Liver (tissue), 9 donors: Measurements from ENCODE around the gene STH. TPM values are rescaled to one million over a fixed set of nuclear protein-coding genes. Genes with fewer than 3 reads are reported as not detected.

Experiments
- DNase-seq: peaks from one replicate; pipeline ENCODE4 v3.0.0-alpha.2; 2017; ENCODE audit warnings: low spot score
- H3K27ac ChIP-seq, 2 donors: one replicate each; pipeline ENCODE4 v1.7.0; 2013; ENCODE audit warnings: inconsistent platforms in 2 of 2, low read length in 2 of 2, control low read depth in 1 of 2, low read depth in 1 of 2, mild to moderate bottlenecking in 1 of 2
- H3K27me3 ChIP-seq, 4 donors: one replicate each; pipeline versions ENCODE4 v1.6.1 to v1.7.0; 2013; ENCODE audit warnings: low read length in 3 of 4, inconsistent platforms in 1 of 4, mild to moderate bottlenecking in 1 of 4, moderate library complexity in 1 of 4; ENCODE audit not compliant: control insufficient read depth in 4 of 4, insufficient read depth in 4 of 4
- H3K36me3 ChIP-seq, 4 donors: one replicate each; pipeline versions ENCODE4 v1.6.1 to v1.7.0; 2013; ENCODE audit warnings: low read length in 3 of 4, mild to moderate bottlenecking in 3 of 4, low read depth in 1 of 4, moderate library complexity in 1 of 4; ENCODE audit not compliant: control insufficient read depth in 4 of 4, insufficient read depth in 3 of 4
- H3K4me1 ChIP-seq, 4 donors: one replicate each; pipeline versions ENCODE4 v1.6.1 to v1.7.0; 2013; ENCODE audit warnings: low read length in 3 of 4, mild to moderate bottlenecking in 3 of 4, moderate library complexity in 1 of 4; ENCODE audit not compliant: control insufficient read depth in 4 of 4, insufficient read depth in 4 of 4
- H3K4me3 ChIP-seq, 3 donors: one replicate each; pipeline versions ENCODE4 v1.6.1 to v1.7.0; 2013; ENCODE audit warnings: low read length in 3 of 3, control low read depth in 1 of 3, low read depth in 1 of 3, mild to moderate bottlenecking in 1 of 3
- H3K9ac ChIP-seq, 2 donors: one replicate each; pipeline ENCODE4 v1.7.0; 2013; ENCODE audit warnings: low read length in 2 of 2, mild to moderate bottlenecking in 2 of 2, moderate library complexity in 2 of 2, control low read depth in 1 of 2, low read depth in 1 of 2
- H3K9me3 ChIP-seq, 4 donors: one replicate each; pipeline versions ENCODE4 v1.6.1 to v1.7.0; 2013; ENCODE audit warnings: low read length in 3 of 4; ENCODE audit not compliant: control insufficient read depth in 4 of 4
- EGR1 ChIP-seq, 2 donors: IDR thresholded peaks; 2 replicates each; pipeline ENCODE4 v1.6.1; 2016 to 2018; ENCODE audit warnings: antibody characterized with exemption in 2 of 2, low read depth in 2 of 2
- FOXA1 ChIP-seq: IDR thresholded peaks from 2 replicates; pipeline ENCODE4 v1.6.1; 2016; ENCODE audit warnings: antibody characterized with exemption
- FOXA2 ChIP-seq: IDR thresholded peaks from 2 replicates; pipeline ENCODE4 v1.6.1; 2016; ENCODE audit warnings: antibody characterized with exemption
- GABPA ChIP-seq, 2 donors: IDR thresholded peaks in 1 of 2; conservative IDR thresholded peaks in 1 of 2; 2 replicates each; pipeline ENCODE4 v1.6.1; 2016; ENCODE audit warnings: antibody characterized with exemption in 2 of 2, mild to moderate bottlenecking in 1 of 2, moderate library complexity in 1 of 2
- HNF4A ChIP-seq, 2 donors: conservative IDR thresholded peaks; 2 replicates each; pipeline ENCODE4 v1.6.1; 2016; ENCODE audit warnings: antibody characterized with exemption in 2 of 2, mild to moderate bottlenecking in 2 of 2
- HNF4G ChIP-seq: IDR thresholded peaks from 2 replicates; pipeline ENCODE4 v1.6.1; 2016; ENCODE audit warnings: antibody characterized with exemption
- JUND ChIP-seq, 2 donors: IDR thresholded peaks; 2 replicates each; pipeline ENCODE4 v1.6.1; 2016; ENCODE audit warnings: antibody characterized with exemption in 2 of 2
- NR2F2 ChIP-seq: IDR thresholded peaks from 2 replicates; pipeline ENCODE4 v1.6.1; 2016; ENCODE audit warnings: antibody characterized with exemption
- RAD21 ChIP-seq, 2 donors: IDR thresholded peaks; 2 replicates each; pipeline ENCODE4 v1.6.1; 2016; ENCODE audit warnings: antibody characterized with exemption in 2 of 2, mild to moderate bottlenecking in 2 of 2
- RXRA ChIP-seq, 2 donors: IDR thresholded peaks; 2 replicates each; pipeline ENCODE4 v1.6.1; 2017 to 2018; ENCODE audit warnings: antibody characterized with exemption in 2 of 2, mild to moderate bottlenecking in 1 of 2
- SP1 ChIP-seq: IDR thresholded peaks from 2 replicates; pipeline ENCODE4 v1.6.1; 2018; ENCODE audit warnings: antibody characterized with exemption, mild to moderate bottlenecking
- TAF1 ChIP-seq: conservative IDR thresholded peaks from 2 replicates; pipeline ENCODE4 v1.6.1; 2016; ENCODE audit warnings: antibody characterized with exemption, mild to moderate bottlenecking
- YY1 ChIP-seq: IDR thresholded peaks from 2 replicates; pipeline ENCODE4 v1.6.1; 2016; ENCODE audit warnings: antibody characterized with exemption, mild to moderate bottlenecking
- WGBS: extraction: QIAGEN DNeasy Blood & Tissue Kit; methylation state at CpG from one replicate; pipeline ENCODE4 v1.1.7; 2013; 5-methylcytosine and 5-hydroxymethylcytosine counted together
- polyA plus RNA-seq, 2 donors: library from polyadenylated mRNA; stranded (reverse) in 1 of 2; unstranded in 1 of 2; fragments of 200-250 nt in 1 of 2; fragments of >200 nt in 1 of 2; fragmentation: Nextera tagmentation in 1 of 2; extraction: Ambion mirVana in 1 of 2; gene quantifications; one replicate each; pipeline versions ENCODE4 v1.2.1 to v1.2.3, GENCODE V29; 2013 to 2015
- total RNA-seq, 2 donors: library from RNA; depleted of rRNA; stranded (reverse); fragments of >200 nt; gene quantifications; one replicate each; pipeline ENCODE4 v1.2.3, GENCODE V29; 2014
- TF ChIP-seq, protein P1 (sequence below): IDR thresholded peaks from 2 replicates; pipeline ENCODE4 v1.6.1; 2016; ENCODE audit warnings: antibody characterized with exemption
- TF ChIP-seq, protein P2 (sequence below): IDR thresholded peaks from 2 replicates; pipeline ENCODE4 v1.6.1; 2016; ENCODE audit warnings: antibody characterized with exemption, mild to moderate bottlenecking
- TF ChIP-seq, protein P3 (sequence below): fragments of 150-350 bp; IDR thresholded peaks from 2 replicates; pipeline ENCODE4 v1.5.1; 2017; ENCODE audit warnings: improper control_type of control experiment, low read depth, low read length; ENCODE audit not compliant: missing input control
- TF ChIP-seq, protein P4 (sequence below): IDR thresholded peaks from 2 replicates; pipeline ENCODE4 v1.6.1; 2016; ENCODE audit warnings: antibody characterized with exemption
- donor health status: healthy.
- donor health status: healthy.
- donor health status: healthy.
- donor health status: healthy.
- donor health status: healthy.

STH gene
- total and polyA plus RNA-seq, 4 donors: not detected

DNA sequence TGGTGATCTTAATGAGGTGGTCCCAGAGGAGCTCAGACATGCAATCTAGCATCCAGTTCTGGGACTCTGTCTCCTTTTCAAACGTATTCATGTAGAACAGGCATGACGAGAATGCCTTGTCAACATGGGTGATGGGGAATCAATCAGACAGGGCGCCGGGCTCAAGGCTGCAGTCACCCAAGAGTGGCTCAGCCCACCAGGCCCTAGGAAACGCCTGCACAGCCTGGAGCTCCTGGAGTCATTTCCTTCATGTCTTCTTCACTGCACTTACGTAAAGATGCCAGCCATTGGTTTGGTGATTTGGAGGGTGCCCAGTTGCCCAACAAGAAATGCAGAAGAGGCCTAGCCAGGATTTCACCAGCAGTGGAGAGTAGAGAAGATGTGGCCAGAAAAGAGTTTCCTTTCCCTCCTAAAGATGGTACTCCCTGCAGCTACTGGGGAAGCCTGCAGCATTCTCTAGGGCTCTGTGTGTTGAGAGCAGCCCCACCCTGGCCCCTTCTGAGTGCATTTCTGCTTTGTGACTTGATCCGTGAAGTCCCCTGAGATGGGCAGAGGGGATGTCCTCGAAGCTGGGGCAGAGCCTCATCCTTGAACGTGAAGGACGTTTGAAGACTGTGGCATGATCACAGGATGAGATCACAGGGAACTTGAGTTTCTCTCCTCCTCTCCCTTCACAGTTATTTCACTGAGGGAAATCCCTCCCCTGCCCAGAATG, 24.0 kb upstream of the STH start (continued):
- no peak for TF ChIP-seq NR2F2
- TF ChIP-seq RXRA (IDR thresholded peaks at IDR 0.05): no peak
- no peak for TF ChIP-seq GABPA (IDR thresholded peaks at IDR 0.05 in 1 of 2, conservative IDR thresholded peaks at IDR 0.05 in 1 of 2)
- TF ChIP-seq FOXA2: no peak

DNA sequence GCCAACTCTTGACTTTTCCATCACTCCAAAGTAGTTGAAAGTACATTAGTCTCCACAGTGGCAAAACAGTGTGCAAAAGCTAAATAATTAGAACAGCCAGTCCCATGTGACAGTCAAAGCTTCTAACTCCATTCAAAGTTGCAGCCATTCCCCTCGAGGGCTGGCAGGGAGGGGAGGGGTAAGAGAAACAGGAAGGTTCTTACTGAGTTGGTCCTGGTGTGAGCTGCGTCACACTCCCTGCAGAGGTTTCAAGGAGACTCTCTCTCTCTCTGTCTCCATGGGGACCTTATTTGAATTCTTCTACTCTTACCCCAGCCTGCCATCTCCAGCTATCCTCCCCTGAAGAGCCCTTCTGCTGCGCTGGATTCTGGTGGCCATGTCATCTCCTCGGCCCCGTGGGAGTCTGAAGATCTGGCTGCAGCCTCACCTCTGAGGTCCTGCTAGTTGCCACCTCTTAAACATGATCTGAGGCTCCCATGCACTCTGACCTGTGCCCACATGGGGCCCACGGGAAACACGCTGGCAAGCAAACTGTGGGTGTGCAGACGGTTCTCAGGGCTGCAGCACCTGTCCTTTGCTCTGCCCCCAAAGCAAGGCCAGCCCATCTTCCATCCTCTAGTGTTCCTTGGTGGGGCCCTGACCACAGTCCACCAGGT, 23.3 kb upstream of the STH start:
- Histone ChIP-seq H3K4me3 (no peak overlapping the region), H3K9ac (no peak overlapping the region), H3K4me1 (no peaks in the 10 kb centered on the region), H3K36me3 (no peaks in the 10 kb centered on the region), H3K27me3 (no peaks in the 10 kb centered on the region), H3K9me3 (no peaks in the 10 kb centered on the region), H3K27ac (no peak overlapping the region)
- DNase-seq: no peak
- WGBS: 84% methylated on average over 8 of the region's 8 CpGs
- no peak for TF ChIP-seq FOXA1
- TF ChIP-seq, protein P1, sequence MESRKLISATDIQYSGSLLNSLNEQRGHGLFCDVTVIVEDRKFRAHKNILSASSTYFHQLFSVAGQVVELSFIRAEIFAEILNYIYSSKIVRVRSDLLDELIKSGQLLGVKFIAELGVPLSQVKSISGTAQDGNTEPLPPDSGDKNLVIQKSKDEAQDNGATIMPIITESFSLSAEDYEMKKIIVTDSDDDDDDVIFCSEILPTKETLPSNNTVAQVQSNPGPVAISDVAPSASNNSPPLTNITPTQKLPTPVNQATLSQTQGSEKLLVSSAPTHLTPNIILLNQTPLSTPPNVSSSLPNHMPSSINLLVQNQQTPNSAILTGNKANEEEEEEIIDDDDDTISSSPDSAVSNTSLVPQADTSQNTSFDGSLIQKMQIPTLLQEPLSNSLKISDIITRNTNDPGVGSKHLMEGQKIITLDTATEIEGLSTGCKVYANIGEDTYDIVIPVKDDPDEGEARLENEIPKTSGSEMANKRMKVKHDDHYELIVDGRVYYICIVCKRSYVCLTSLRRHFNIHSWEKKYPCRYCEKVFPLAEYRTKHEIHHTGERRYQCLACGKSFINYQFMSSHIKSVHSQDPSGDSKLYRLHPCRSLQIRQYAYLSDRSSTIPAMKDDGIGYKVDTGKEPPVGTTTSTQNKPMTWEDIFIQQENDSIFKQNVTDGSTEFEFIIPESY: no peak
- no peak for TF ChIP-seq NR2F2
- TF ChIP-seq YY1: no peak
- no peak for TF ChIP-seq TAF1
- no peak for TF ChIP-seq HNF4G
- TF ChIP-seq, protein P2, sequence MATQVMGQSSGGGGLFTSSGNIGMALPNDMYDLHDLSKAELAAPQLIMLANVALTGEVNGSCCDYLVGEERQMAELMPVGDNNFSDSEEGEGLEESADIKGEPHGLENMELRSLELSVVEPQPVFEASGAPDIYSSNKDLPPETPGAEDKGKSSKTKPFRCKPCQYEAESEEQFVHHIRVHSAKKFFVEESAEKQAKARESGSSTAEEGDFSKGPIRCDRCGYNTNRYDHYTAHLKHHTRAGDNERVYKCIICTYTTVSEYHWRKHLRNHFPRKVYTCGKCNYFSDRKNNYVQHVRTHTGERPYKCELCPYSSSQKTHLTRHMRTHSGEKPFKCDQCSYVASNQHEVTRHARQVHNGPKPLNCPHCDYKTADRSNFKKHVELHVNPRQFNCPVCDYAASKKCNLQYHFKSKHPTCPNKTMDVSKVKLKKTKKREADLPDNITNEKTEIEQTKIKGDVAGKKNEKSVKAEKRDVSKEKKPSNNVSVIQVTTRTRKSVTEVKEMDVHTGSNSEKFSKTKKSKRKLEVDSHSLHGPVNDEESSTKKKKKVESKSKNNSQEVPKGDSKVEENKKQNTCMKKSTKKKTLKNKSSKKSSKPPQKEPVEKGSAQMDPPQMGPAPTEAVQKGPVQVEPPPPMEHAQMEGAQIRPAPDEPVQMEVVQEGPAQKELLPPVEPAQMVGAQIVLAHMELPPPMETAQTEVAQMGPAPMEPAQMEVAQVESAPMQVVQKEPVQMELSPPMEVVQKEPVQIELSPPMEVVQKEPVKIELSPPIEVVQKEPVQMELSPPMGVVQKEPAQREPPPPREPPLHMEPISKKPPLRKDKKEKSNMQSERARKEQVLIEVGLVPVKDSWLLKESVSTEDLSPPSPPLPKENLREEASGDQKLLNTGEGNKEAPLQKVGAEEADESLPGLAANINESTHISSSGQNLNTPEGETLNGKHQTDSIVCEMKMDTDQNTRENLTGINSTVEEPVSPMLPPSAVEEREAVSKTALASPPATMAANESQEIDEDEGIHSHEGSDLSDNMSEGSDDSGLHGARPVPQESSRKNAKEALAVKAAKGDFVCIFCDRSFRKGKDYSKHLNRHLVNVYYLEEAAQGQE: no peak
- TF ChIP-seq RXRA (IDR thresholded peaks at IDR 0.05): no peak
- TF ChIP-seq FOXA2: no peak
- TF ChIP-seq SP1: no peak
- TF ChIP-seq, protein P3, sequence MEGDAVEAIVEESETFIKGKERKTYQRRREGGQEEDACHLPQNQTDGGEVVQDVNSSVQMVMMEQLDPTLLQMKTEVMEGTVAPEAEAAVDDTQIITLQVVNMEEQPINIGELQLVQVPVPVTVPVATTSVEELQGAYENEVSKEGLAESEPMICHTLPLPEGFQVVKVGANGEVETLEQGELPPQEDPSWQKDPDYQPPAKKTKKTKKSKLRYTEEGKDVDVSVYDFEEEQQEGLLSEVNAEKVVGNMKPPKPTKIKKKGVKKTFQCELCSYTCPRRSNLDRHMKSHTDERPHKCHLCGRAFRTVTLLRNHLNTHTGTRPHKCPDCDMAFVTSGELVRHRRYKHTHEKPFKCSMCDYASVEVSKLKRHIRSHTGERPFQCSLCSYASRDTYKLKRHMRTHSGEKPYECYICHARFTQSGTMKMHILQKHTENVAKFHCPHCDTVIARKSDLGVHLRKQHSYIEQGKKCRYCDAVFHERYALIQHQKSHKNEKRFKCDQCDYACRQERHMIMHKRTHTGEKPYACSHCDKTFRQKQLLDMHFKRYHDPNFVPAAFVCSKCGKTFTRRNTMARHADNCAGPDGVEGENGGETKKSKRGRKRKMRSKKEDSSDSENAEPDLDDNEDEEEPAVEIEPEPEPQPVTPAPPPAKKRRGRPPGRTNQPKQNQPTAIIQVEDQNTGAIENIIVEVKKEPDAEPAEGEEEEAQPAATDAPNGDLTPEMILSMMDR: no peak
- TF ChIP-seq EGR1 (IDR thresholded peaks at IDR 0.05; ENCODE audit: low read depth in 2 of 2): no peak
- no peak for TF ChIP-seq JUND (IDR thresholded peaks at IDR 0.05)
- TF ChIP-seq RAD21 (IDR thresholded peaks at IDR 0.05): no peak
- TF ChIP-seq, protein P4, sequence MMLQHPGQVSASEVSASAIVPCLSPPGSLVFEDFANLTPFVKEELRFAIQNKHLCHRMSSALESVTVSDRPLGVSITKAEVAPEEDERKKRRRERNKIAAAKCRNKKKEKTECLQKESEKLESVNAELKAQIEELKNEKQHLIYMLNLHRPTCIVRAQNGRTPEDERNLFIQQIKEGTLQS: no peak
- TF ChIP-seq GABPA (IDR thresholded peaks at IDR 0.05 in 1 of 2, conservative IDR thresholded peaks at IDR 0.05 in 1 of 2): no peak
- TF ChIP-seq HNF4A (conservative IDR thresholded peaks at IDR 0.05): no peak
